Endothelial cell of umbilical vein (primary cell): Measurements from ENCODE around the gene CREBL2. TPM values are rescaled to one million over a fixed set of nuclear protein-coding genes. Genes with fewer than 3 reads are reported as not detected.

Experiments
- BruUV-seq: library from RNA; stranded (reverse); fragments of 400-500 nt; replicated peaks from 2 replicates; lab custom pipeline; 2021; lab: Mats Ljungman, UMichigan
- CTCF ChIA-PET: fragments of 300-600, 350-600 bp; sonication (Branson Sonifier 250); formaldehyde crosslinking; loops from one replicate; lab custom pipeline; 2021; ENCODE audit warnings: antibody characterized with exemption, inconsistent platforms; lab: Charles Lee
- POLR2A ChIA-PET: fragments of 300-600, 350-600 bp; sonication (Branson Sonifier 250); formaldehyde crosslinking; loops from one replicate; lab custom pipeline; 2021; ENCODE audit warnings: antibody characterized with exemption, inconsistent platforms; lab: Charles Lee
- DNase-seq: peaks from one replicate; pipeline ENCODE4 v3.0.0-alpha.2; 2011; ENCODE audit warnings: low read depth, low spot score
- FAIRE-seq: peaks from 2 replicates; lab custom pipeline; 2011; peaks lifted over from hg19 to GRCh38; lab: Jason Lieb, UNC
- H2AFZ ChIP-seq: 2 replicates; pipeline ENCODE4 v1.6.0; 2012; ENCODE audit warnings: low read depth, low read length, control low read depth, inconsistent platforms
- H3K27ac ChIP-seq: 2 replicates; pipeline ENCODE4 v1.5.1; 2011; ENCODE audit warnings: low read depth, mild to moderate bottlenecking, control low read depth, low read length, moderate library complexity; ENCODE audit not compliant: insufficient read depth
- H3K27me3 ChIP-seq, 2 experiments: 2 replicates each; pipeline versions ENCODE4 v1.6.0 to v1.6.1; 2011; ENCODE audit warnings: low read length in 2 of 2, mixed read lengths in 1 of 2; ENCODE audit not compliant: control insufficient read depth in 2 of 2, insufficient read depth in 2 of 2
- H3K36me3 ChIP-seq, 2 experiments: 2 replicates in 1 of 2; 3 replicates in 1 of 2; pipeline ENCODE4 v1.5.1; 2011; ENCODE audit warnings: low read length in 2 of 2, mild to moderate bottlenecking in 1 of 2, moderate library complexity in 1 of 2; ENCODE audit not compliant: control insufficient read depth in 2 of 2, insufficient read depth in 2 of 2; ENCODE audit errors: extremely low read depth in 1 of 2
- H3K4me1 ChIP-seq: 3 replicates; pipeline ENCODE4 v1.5.1; 2011; ENCODE audit warnings: mild to moderate bottlenecking, low read length; ENCODE audit not compliant: control insufficient read depth, insufficient read depth; ENCODE audit errors: extremely low read depth
- H3K4me2 ChIP-seq: 2 replicates; pipeline ENCODE4 v1.6.1; 2011; ENCODE audit warnings: low read length, control low read depth, mixed read lengths; ENCODE audit not compliant: insufficient read depth
- H3K4me3 ChIP-seq, 3 experiments: fragments of 200-600 bp in 1 of 3; sonication (generic), shearing (Covaris generic) in 1 of 3; replicated peaks in 1 of 3; 2 replicates each; pipeline ENCODE4 v1.5.1; 2011 to 2016; ENCODE audit warnings: control low read depth in 3 of 3, low read length in 3 of 3, mild to moderate bottlenecking in 2 of 3, inconsistent platforms in 1 of 3, low read depth in 1 of 3, moderate library complexity in 1 of 3; ENCODE audit not compliant: insufficient read depth in 1 of 3
- H3K79me2 ChIP-seq: 2 replicates; pipeline ENCODE4 v1.6.0; 2012; ENCODE audit warnings: low read length, inconsistent platforms; ENCODE audit not compliant: control insufficient read depth, insufficient read depth
- H3K9ac ChIP-seq: replicated peaks from 2 replicates; pipeline ENCODE3; 2011; ENCODE audit warnings: low read length, control low read depth; ENCODE audit not compliant: insufficient read depth; ENCODE audit errors: extremely low read depth
- H3K9me1 ChIP-seq: replicated peaks from 3 replicates; pipeline ENCODE4 v1.6.0; 2011; ENCODE audit warnings: mild to moderate bottlenecking, low read length; ENCODE audit not compliant: control insufficient read depth, insufficient read depth; ENCODE audit errors: extremely low read depth
- H3K9me3 ChIP-seq: replicated peaks from 2 replicates; pipeline ENCODE4 v1.5.1; 2012; ENCODE audit warnings: low read length, inconsistent platforms; ENCODE audit not compliant: control insufficient read depth, insufficient read depth
- H4K20me1 ChIP-seq: replicated peaks from 2 replicates; pipeline ENCODE3; 2011; ENCODE audit warnings: mild to moderate bottlenecking, low read length; ENCODE audit not compliant: control insufficient read depth, insufficient read depth; ENCODE audit errors: extremely low read depth
- EZH2 ChIP-seq: IDR thresholded peaks from 2 replicates; pipeline ENCODE4 v1.6.1; 2012; ENCODE audit warnings: borderline replicate concordance, low read depth, mild to moderate bottlenecking, moderate library complexity, low read length, inconsistent platforms; ENCODE audit not compliant: severe bottlenecking
- FOS ChIP-seq: IDR thresholded peaks from 2 replicates; pipeline ENCODE4 v1.6.1; 2011; ENCODE audit warnings: mild to moderate bottlenecking, low read length, moderate library complexity, borderline replicate concordance; ENCODE audit not compliant: insufficient read depth
- GATA2 ChIP-seq: IDR thresholded peaks from 2 replicates; pipeline ENCODE4 v1.7.0; 2011; ENCODE audit warnings: low read depth, mild to moderate bottlenecking, moderate library complexity, mixed read lengths, low read length; ENCODE audit not compliant: insufficient read length, insufficient read depth
- JUN ChIP-seq: IDR thresholded peaks from 2 replicates; pipeline ENCODE4 v1.6.1; 2011; ENCODE audit warnings: borderline replicate concordance, low read depth; ENCODE audit not compliant: insufficient read length, insufficient read depth
- MYC ChIP-seq: IDR thresholded peaks from one replicate; pipeline ENCODE4 v1.6.1; 2011; ENCODE audit warnings: mild to moderate bottlenecking, low read depth, low read length
- POLR2A ChIP-seq: IDR thresholded peaks from 2 replicates; pipeline ENCODE4 v1.6.1; 2012; ENCODE audit warnings: low read depth, mild to moderate bottlenecking, control low read depth, low read length
- POLR2AphosphoS5 ChIP-seq: IDR thresholded peaks from 2 replicates; pipeline ENCODE4 v1.6.1; 2012; ENCODE audit warnings: low read depth, mild to moderate bottlenecking, control low read depth, low read length, moderate library complexity; ENCODE audit not compliant: insufficient read depth
- dilution Hi-C: fragments of 300-500 bp; cut with MboI; formaldehyde crosslinking; loops from one replicate; pipeline ENCODE4 v1.15.0; 2019; ENCODE audit warnings: low sequenced_read_pairs; ENCODE audit not compliant: extremely low pct_ligation_motif_present
- intact Hi-C: fragments of 100-400 bp; cut with micrococcal nuclease; formaldehyde crosslinking; loops from one replicate; pipeline ENCODE4 v1.10.0; 2022
- polyA plus RNA-seq, 4 experiments: library from polyadenylated mRNA; depleted of rRNA in 3 of 4; stranded (reverse) in 3 of 4; unstranded in 1 of 4; fragments of >200 nt; gene quantifications; 2 replicates each; pipeline versions ENCODE4 v1.2.1 to v1.2.3, GENCODE V29; 2011 to 2012; ENCODE audit warnings: missing spikeins in 1 of 4
- total RNA-seq: library from RNA; stranded (reverse); gene quantifications from 2 replicates; pipeline ENCODE4 v1.2.3, GENCODE V29; 2021
- TF ChIP-seq, protein P1 (sequence below), 2 donors: IDR thresholded peaks; 1 replicate in 1 of 2; 2 replicates in 1 of 2; pipeline ENCODE4 v1.5.1; 2011; ENCODE audit warnings: low read length in 2 of 2, mild to moderate bottlenecking in 2 of 2, moderate library complexity in 2 of 2, control low read depth in 1 of 2, inconsistent platforms in 1 of 2, low read depth in 1 of 2; ENCODE audit not compliant: insufficient read depth in 1 of 2; ENCODE audit errors: extremely low read depth in 1 of 2
- TF ChIP-seq, protein P2 (sequence below): IDR thresholded peaks from 2 replicates; pipeline ENCODE4 v1.6.1; 2011; ENCODE audit not compliant: insufficient read depth, insufficient read length

The CREBL2 gene
- total and polyA plus RNA-seq, 2 donors (not counting 3 experiments of a cell fraction or from before 2014, with no cell fraction given) = 10.5 to 19.4 TPM

DNA sequence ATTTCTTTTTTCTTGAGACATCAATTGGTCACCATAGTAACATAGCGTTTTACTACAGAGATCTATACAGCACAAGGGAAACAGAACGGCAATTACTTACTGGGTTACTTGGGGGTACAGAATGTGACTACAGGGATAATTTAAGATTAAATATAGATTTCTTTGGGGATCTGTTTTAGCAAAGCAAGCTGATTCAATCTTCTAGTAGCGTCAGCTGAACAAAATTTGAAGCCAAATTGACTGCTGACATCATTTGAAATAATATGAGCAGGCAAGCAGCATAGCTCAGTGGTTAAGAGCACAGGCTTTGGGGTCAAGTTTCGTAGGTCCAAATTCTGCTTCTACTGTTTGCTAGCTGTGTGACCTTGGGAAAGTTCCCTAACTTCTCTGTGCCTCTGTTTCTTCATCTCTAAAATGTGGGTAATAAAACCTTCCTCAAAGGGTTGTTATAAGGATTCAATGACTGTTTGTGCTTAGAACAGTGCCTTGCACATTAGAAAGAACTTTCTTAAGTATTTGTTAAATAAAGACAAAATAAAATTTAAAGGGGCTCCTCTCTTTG is 71.5 kb downstream of the CREBL2 start:
- Histone ChIP-seq H3K27me3 (peaks cover 8 to 17% of the 10 kb centered on the region in 2 experiments), H2AFZ (no peak overlapping the region), H3K27ac (no peak overlapping the region), H3K4me1 (no peaks in the 10 kb centered on the region), H3K4me3 (no peak overlapping the region), H3K9me3 (no peaks in the 10 kb centered on the region), H3K4me2 (no peak overlapping the region), H3K36me3 (no peaks in the 10 kb centered on the region), H4K20me1 (no peaks in the 10 kb centered on the region), H3K9me1 (no peaks in the 10 kb centered on the region), H3K9ac (no peak overlapping the region), H3K79me2 (no peaks in the 10 kb centered on the region)
- intact Hi-C loops (no loop called here), dilution Hi-C loops (no loop called here)
- DNase-seq (no peak), FAIRE-seq (no peak)
- ChIA-PET CTCF (interaction anchor here (0.7 kb wide), 1 partner anchor 17 kb away, joined by 3 read pairs; no protein-coding TSS in a partner anchor), POLR2A (no interaction called here)
- BruUV-seq = no TSS peak
- no peak for TF ChIP-seq POLR2A
- TF ChIP-seq, protein P1, sequence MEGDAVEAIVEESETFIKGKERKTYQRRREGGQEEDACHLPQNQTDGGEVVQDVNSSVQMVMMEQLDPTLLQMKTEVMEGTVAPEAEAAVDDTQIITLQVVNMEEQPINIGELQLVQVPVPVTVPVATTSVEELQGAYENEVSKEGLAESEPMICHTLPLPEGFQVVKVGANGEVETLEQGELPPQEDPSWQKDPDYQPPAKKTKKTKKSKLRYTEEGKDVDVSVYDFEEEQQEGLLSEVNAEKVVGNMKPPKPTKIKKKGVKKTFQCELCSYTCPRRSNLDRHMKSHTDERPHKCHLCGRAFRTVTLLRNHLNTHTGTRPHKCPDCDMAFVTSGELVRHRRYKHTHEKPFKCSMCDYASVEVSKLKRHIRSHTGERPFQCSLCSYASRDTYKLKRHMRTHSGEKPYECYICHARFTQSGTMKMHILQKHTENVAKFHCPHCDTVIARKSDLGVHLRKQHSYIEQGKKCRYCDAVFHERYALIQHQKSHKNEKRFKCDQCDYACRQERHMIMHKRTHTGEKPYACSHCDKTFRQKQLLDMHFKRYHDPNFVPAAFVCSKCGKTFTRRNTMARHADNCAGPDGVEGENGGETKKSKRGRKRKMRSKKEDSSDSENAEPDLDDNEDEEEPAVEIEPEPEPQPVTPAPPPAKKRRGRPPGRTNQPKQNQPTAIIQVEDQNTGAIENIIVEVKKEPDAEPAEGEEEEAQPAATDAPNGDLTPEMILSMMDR (IDR thresholded peaks at IDR 0.05; ENCODE audit: extremely low read depth in 1 of 2, insufficient read depth in 1 of 2, low read depth in 1 of 2, low read length in 2 of 2) = no peak
- no peak for TF ChIP-seq POLR2AphosphoS5
- no peak for TF ChIP-seq GATA2
- no peak for TF ChIP-seq FOS
- TF ChIP-seq, protein P2, sequence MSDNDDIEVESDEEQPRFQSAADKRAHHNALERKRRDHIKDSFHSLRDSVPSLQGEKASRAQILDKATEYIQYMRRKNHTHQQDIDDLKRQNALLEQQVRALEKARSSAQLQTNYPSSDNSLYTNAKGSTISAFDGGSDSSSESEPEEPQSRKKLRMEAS = no peak
- TF ChIP-seq EZH2 = no peak
- TF ChIP-seq MYC = no peak
- TF ChIP-seq JUN = no peak
